Superior temporal gyrus (tissue), 1 donor: Measurements from ENCODE around the gene TCF23.
A peak's percentile ranks its signal among the peaks of the same experiment; 100 is the strongest.
"Not testable (repeated sequence)": the region's sequence is repeated elsewhere in the genome, so short reads cannot be mapped to it uniquely, and the experiment has no call there.

Experiments used
- DNase-seq: peaks from one replicate; pipeline ENCODE4 v3.0.0-alpha.2; 2016; ENCODE audit errors: extremely low spot score

TCF23 gene

GRCh38 chr2:27189989-27190388 is 41.2 kb downstream of the TCF23 start:
- DNase-seq = no peak

- DNase-seq = peak; percentile 80
These were observed 42.4 kb downstream of the TCF23 start for GRCh38 chr2:27191070-27191829.

GRCh38 chr2:27194538-27195354 is 45.9 kb downstream of the TCF23 start:
- DNase-seq = no peak

GRCh38 chr2:27195799-27196198 is 47.0 kb downstream of the TCF23 start:
- not testable (repeated sequence) for DNase-seq

GRCh38 chr2:27198068-27198467 is 49.3 kb downstream of the TCF23 start:
- DNase-seq = not testable (repeated sequence)

- no peak for DNase-seq
These were observed 49.8 kb downstream of the TCF23 start for GRCh38 chr2:27198627-27199026.

GRCh38 chr2:27199241-27199640 is 50.4 kb downstream of the TCF23 start:
- no peak for DNase-seq

- DNase-seq = no peak
These were observed 52.9 kb downstream of the TCF23 start for GRCh38 chr2:27201675-27202074.

- no peak for DNase-seq
These were observed 54.0 kb downstream of the TCF23 start for GRCh38 chr2:27202854-27203253.

- no peak for DNase-seq
These were observed 54.9 kb downstream of the TCF23 start for GRCh38 chr2:27203741-27204140.

GRCh38 chr2:27204566-27204965 is 55.8 kb downstream of the TCF23 start:
- DNase-seq = no peak

- DNase-seq = no peak
These were observed 56.4 kb downstream of the TCF23 start for GRCh38 chr2:27205206-27205605.

GRCh38 chr2:27206346-27206745 is 57.5 kb downstream of the TCF23 start:
- no peak for DNase-seq
